BE2C (cell line): ENCODE data around the gene AGBL4.

ENCODE experiments used
- DNase-seq: peaks from one replicate; pipeline ENCODE4 v3.0.0-alpha.2; 2020
- H3K27me3 ChIP-seq: fragments of 250-450 bp; sonication (Bioruptor Pico); 2 replicates; pipeline ENCODE4 v1.5.1; 2020; ENCODE audit warnings: mild to moderate bottlenecking
- H3K36me3 ChIP-seq: fragments of 250-450 bp; sonication (Bioruptor Pico); 2 replicates; pipeline ENCODE4 v1.5.1; 2020; ENCODE audit warnings: mild to moderate bottlenecking
- H3K4me1 ChIP-seq: fragments of 250-450 bp; sonication (Bioruptor Pico); 2 replicates; pipeline ENCODE4 v1.5.1; 2020
- H3K4me3 ChIP-seq: 2 replicates; pipeline ENCODE4 v1.5.1; 2011; ENCODE audit warnings: low read depth, low read length
- H3K9me3 ChIP-seq: fragments of 250-450 bp; sonication (Bioruptor Pico); 2 replicates; pipeline ENCODE4 v1.5.1; 2020
- TF ChIP-seq, protein P1 (sequence below): IDR thresholded peaks from 2 replicates; pipeline ENCODE4 v1.5.1; 2012; ENCODE audit warnings: mild to moderate bottlenecking, low read depth, low read length

Gene AGBL4

DNA sequence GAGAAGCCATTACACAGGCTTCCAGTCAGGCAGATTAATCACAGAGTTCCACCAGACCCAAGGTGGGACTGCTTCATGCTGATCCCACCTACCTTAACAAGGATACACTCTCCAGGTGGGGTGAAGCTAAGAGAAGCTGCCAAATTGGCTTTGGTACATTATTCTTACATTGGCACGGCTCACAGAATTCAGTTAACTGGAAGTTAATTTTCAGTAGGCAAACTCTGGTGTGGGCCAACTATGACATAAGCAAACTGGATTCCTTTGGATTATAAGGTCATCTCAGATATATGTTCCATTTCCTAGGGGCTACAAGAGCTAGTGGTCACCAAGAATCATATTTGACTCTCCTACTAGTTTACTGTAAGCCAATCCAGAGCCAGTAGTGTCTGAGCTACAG, 798.3 kb downstream of the AGBL4 start:
- Histone ChIP-seq H3K36me3 (no peaks in the 10 kb centered on the region), H3K27me3 (no peaks in the 10 kb centered on the region), H3K9me3 (no peaks in the 10 kb centered on the region), H3K4me3 (no peak overlapping the region), H3K4me1 (no peaks in the 10 kb centered on the region)
- no peak for DNase-seq
- TF ChIP-seq, protein P1, sequence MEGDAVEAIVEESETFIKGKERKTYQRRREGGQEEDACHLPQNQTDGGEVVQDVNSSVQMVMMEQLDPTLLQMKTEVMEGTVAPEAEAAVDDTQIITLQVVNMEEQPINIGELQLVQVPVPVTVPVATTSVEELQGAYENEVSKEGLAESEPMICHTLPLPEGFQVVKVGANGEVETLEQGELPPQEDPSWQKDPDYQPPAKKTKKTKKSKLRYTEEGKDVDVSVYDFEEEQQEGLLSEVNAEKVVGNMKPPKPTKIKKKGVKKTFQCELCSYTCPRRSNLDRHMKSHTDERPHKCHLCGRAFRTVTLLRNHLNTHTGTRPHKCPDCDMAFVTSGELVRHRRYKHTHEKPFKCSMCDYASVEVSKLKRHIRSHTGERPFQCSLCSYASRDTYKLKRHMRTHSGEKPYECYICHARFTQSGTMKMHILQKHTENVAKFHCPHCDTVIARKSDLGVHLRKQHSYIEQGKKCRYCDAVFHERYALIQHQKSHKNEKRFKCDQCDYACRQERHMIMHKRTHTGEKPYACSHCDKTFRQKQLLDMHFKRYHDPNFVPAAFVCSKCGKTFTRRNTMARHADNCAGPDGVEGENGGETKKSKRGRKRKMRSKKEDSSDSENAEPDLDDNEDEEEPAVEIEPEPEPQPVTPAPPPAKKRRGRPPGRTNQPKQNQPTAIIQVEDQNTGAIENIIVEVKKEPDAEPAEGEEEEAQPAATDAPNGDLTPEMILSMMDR, result no peak

GRCh38 chr1:49213301-49213700, 810.5 kb downstream of the AGBL4 start:
- Histone ChIP-seq H3K36me3 (no peaks in the 10 kb centered on the region), H3K4me1 (no peaks in the 10 kb centered on the region), H3K27me3 (no peaks in the 10 kb centered on the region), H3K4me3 (no peak overlapping the region), H3K9me3 (no peaks in the 10 kb centered on the region)
- TF ChIP-seq, protein P1, result no peak
- DNase-seq, result no peak

DNA sequence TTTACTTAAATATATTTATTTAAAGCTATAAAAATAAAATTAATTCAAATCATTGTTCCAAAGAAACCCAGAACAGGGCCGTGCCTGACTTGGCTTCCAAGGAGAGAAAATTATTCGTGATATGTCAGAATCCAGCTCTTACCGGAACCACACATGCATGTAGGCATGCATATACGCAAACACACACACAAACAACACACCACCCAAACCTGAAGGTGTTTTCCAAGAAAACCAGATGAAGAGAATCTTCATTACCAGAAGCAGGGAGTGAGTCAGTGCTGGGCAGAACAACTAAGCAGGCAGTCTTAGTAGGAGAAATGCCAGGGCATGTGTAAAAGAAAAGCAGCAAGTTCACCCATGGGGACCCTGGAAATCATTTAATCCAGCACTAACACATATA, 815.0 kb downstream of the AGBL4 start:
- no peak overlapping the region for H3K4me3 ChIP-seq
- H3K9me3 ChIP-seq, result no peaks in the 10 kb centered on the region
- no peaks in the 10 kb centered on the region for H3K36me3 ChIP-seq
- TF ChIP-seq, protein P1, result no peak
- DNase-seq, result no peak
- H3K27me3 ChIP-seq, result no peaks in the 10 kb centered on the region
- no peaks in the 10 kb centered on the region for H3K4me1 ChIP-seq

GRCh38 chr1:49204720-49205119, 819.0 kb downstream of the AGBL4 start:
- Histone ChIP-seq H3K9me3 (no peaks in the 10 kb centered on the region), H3K27me3 (no peaks in the 10 kb centered on the region), H3K4me1 (no peaks in the 10 kb centered on the region), H3K4me3 (no peak overlapping the region), H3K36me3 (no peaks in the 10 kb centered on the region)
- TF ChIP-seq, protein P1, result no peak
- DNase-seq, result no peak

DNA sequence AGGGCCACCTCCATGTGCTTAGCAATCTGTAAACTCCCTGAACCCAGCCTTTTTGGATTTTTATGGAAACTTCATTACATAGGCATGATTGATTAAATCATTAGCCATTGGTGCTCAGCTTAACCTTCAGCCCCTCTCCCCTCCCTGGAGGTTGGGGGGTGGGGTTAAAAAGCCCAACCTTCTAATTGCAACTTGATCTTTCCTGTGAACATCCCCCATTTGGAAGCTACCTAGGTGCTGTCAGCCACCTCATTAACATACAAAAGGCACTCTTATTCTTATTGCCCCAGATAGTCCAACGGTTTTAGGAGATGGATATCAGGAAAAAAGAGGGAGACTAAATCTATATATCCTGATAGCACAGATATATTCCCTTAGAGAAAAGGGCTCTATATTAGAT, 823.0 kb downstream of the AGBL4 start:
- DNase-seq, result no peak
- H3K4me3 ChIP-seq, result no peak overlapping the region
- TF ChIP-seq, protein P1, result no peak
- H3K36me3 ChIP-seq, result no peaks in the 10 kb centered on the region
- no peaks in the 10 kb centered on the region for H3K27me3 ChIP-seq
- H3K4me1 ChIP-seq, result no peaks in the 10 kb centered on the region
- H3K9me3 ChIP-seq, result no peaks in the 10 kb centered on the region

DNA sequence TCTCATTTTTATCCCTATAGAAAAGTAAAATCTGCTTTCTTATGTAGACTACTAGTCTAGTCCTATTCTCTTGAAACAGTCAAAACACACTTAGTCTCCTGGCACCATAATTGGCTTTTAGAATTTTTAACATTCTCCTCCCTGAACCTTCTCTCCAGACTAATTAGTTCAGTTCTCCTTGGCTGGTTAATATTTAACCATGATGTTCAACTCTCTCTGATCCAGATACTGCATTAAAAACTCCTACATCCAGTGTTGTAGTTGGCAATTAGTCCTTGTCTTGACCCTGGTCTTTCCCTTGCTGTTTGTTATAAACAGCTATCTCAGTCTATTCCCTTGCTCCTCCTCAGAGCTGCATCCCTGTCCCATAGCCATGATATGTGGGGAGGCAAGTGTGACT, 824.2 kb downstream of the AGBL4 start:
- Histone ChIP-seq H3K4me1 (no peaks in the 10 kb centered on the region), H3K4me3 (no peak overlapping the region), H3K9me3 (no peaks in the 10 kb centered on the region), H3K36me3 (no peaks in the 10 kb centered on the region), H3K27me3 (no peaks in the 10 kb centered on the region)
- no peak for DNase-seq
- TF ChIP-seq, protein P1, result no peak
